Activated CD4-positive, alpha-beta T cell treated with anti-CD3 and anti-CD28 coated beads, Interleukin-2, amount 50 U/mL, for 1 hour (primary cell): ENCODE results near the gene CEP350.
A peak's percentile ranks its signal among the peaks of the same experiment; 100 is the strongest.

Source experiments
- DNase-seq: peaks from one replicate; pipeline ENCODE4 v3.0.0-alpha.2; 2020

Gene CEP350

GRCh38 chr1:179954493-179955286 lies at the start of gene CEP350:
TSS of gene CEP350 (plus strand) at chr1:179954810. CDS start at chr1:179986182, 31,372 bp downstream.
- DNase-seq = peak; percentile 98

GRCh38 chr1:179910934-179911333 lies 43.7 kb upstream of the CEP350 start:
- DNase-seq = no peak

GRCh38 chr1:179911812-179912211 lies 42.8 kb upstream of the CEP350 start:
- DNase-seq = no peak

- no peak for DNase-seq
These were observed 36.8 kb upstream of the CEP350 start for GRCh38 chr1:179917601-179918429.

- no peak for DNase-seq
These were observed 33.1 kb upstream of the CEP350 start for GRCh38 chr1:179921472-179921871.

- no peak for DNase-seq
These were observed 32.4 kb upstream of the CEP350 start for GRCh38 chr1:179921981-179922872.

DNA sequence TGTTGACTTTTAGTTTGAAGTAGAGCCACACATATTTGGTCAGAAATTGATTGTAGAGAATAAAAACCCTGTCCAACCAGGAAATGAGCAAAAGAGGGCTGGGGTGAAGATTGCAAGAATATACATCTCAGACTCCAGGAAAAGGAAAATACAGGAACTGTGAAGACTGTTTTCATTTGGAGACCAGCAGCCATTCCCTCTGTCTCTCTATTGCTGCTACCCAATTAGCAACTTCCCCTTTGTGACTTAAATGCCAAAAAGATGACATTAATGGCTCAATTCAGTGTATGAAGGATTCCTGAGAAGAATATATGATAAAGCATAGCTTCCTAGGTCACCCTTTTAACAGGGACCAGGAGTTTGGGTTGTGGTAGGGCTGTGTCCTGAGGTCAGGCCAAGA lies 31.6 kb upstream of the CEP350 start:
- DNase-seq = no peak

- DNase-seq = no peak
These were observed 30.3 kb upstream of the CEP350 start for GRCh38 chr1:179924268-179924667.

GRCh38 chr1:179925302-179925701 lies 29.3 kb upstream of the CEP350 start:
- no peak for DNase-seq

DNA sequence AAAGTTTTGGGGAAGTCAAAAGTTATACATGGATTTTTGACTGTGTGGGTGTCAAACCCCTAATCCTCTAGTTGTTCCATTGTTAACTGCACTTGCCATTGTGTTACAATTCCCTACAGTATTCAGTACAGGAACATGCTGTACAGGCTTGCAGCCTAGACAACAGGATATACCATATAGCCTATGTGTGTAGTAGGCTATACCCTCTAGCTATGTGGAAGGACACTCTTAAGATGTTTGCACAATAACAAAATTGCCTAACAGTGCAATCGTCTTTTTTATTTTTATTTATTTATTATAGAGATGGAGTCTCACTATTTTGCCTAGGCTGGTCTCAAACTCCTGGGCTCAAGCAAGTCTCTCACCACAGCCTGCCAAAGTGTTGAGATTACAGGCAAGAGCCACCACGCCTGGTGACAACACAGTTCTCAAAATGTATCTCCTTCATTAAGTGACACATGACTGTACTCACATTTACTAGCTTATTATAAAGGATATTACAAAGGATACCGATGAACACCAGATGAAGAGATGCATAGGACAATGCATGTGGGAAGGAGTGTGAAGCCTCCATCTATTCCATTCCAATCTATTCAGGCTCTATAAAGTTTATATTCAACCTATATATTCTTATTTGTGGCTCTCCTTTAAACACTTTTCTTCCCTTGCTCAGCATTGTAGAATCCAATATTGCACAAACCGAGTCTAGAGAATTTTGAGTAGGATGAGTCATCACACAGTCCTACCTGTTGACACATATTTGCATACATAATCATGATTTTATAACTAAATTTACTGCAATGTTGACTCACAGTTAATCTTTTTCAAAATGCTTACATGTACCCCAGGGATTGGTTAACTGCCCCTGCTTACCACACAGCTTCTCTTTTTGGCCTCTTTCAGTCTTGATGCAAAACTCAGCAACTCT lies 28.4 kb upstream of the CEP350 start:
- DNase-seq = no peak

DNA sequence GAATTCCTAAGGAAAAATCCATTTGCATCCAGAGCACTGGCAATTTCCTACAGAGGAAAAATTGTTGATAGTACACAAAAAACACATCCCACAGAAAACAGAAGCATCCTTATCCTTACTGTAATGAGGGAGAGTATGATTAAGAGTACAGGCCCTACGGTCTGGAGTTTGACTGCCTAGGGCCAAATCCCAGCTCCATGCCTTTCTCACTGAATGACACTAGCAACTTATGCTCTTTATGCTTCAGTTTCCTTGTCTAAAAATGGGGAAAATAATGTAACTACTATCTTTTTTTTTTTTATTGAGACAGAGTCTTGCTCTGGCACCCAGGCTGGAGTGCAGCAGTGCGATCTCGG lies 27.8 kb upstream of the CEP350 start:
- no peak for DNase-seq

DNA sequence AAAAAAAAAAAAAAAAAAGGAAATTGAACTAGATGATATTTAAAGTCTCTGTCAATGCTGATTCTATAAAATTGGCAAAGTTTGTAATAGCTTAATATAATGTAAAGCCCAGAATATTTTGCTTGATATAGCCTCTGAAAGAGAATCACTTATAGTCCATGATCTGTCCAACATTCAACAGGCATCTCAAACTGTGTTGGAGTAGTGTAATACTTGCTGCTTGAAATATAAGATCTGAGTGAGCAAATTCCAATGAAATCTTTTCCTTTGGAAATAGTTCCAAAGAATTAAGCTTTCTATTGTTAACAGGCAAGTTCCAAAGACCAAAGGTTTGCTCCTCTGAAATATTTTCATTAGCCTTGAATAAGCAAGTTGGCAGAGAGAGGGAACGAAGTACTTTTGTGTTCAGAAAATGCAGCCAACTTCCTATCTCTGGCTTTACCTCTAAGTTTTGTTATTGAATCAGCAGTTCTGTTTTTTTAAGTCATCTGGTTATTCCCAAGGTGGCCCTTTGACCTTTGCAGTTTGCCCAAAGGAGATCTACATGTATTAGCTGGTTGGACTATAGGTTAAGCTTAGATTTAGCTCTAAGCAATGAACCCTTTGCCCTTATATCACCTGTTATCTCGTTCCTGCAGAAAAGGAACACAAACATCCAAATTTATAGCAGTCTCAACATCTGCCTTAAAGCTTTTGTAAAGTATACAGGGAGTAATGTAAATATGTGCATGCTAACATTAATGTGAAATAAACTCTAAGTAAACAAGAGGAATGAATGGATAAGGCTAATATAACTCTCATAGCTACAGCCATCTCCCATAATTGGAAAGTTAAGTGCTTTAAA lies 24.4 kb upstream of the CEP350 start:
- no peak for DNase-seq

DNA sequence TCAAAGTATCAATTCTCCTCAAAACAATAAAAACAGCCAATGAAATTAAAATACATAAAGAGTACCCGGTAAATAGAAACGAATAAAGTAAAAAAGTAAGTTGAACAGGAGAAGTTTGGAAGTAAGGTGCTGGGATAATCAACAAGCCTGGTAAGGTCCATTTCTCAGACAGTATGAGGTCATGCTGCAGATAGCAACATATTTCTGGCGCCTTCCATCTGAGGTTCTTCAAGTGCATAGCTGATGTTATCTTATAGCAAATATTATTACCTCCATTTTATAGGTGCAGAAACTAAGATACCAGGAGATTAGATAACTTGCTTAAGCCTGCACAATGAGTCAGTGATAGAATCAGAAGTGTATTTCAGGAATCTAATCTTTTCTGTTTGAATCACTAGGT lies 23.7 kb upstream of the CEP350 start:
- no peak for DNase-seq

GRCh38 chr1:179933219-179933618 lies 21.4 kb upstream of the CEP350 start:
- no peak for DNase-seq

DNA sequence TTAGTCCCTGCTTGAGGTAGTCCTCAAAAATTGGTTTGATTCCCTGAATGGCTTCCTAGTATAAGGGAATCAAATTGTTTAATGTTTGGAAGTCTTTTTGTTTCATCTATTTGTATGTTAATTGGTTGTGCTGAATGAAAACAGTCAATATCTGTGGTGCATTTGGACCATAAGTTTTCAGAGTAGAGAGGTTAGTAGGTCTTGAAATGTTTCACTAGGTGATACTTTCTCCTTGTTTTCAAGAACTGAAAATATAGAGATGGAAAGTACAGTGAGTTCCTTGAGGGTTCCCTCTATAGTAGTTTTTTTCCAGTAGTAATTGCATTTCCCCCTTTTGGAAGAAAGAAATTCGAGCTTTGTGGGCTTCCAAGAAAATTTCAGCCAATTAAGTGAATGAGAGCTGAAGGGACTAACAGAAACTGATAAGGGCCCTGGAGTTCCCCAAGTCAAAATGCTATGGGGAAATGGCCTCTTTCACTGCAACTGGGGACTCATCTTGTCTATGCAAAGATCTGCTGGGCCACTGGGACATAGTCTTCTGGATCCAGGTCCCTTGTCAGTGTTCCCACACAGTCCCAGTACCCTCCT lies 18.6 kb upstream of the CEP350 start:
- DNase-seq = no peak

DNA sequence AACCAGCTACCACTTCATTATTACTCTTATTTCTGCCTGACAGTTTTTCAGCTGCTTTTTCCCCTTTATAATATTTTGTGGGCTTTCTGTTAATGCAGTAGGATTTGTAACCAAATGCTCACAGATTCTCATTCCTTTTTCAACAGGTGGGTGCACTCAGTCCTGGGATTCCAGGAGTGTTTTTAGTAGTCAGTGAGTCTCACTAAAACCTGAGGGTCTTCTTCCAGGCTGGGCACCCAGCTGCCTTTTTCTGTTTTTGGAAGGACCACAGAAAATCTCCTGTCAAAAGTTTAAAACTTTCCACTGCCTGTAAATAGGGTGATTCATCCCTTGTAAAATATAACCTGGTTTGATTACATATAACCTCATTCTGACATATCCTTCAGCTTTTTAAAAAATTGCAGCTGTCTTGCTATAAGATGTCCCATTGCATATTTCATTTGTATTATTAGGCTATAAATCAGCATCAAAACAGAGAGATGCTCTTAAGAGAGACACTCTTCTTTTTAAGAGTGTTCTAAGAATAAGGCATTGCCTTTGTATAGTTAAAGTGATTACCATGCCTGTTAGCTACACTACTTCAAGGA lies 16.8 kb upstream of the CEP350 start:
- no peak for DNase-seq

DNA sequence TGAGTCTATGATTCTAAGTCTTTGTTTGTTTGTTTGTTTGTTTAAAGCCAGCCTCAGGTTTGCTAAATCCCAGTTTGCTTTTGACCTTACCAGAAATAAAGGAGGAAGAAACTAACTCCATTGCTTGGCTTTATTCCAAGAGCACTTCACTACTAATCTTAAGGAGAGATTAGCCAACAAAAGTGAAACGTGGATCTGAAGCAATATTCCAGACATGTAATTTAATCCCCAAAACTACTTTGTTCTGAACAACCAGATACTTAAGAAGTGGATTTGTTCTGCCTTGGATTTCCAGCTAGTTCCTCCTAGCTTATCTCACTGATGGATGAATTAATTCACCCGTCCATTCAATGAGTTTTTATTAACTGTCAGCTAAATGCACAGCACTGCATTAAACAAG lies 15.9 kb upstream of the CEP350 start:
- DNase-seq = no peak

DNA sequence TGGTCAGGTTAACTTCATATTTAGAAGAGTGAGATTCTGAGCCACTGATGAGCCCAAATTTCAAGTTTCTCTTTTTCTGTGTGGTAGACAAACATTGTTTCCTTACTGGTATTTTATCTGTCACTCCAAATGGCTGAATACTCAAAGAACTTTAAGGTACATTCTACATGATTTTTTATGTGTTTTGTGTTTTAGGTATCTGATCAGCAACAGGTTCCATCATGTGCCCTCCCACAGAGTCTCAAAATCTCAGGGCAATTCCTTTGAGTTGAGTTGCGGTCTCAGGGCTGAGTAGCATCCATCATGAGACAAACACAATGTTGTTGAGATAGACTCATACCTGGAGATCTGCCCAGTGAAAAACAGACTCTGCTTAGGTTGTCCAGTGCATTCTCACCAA lies 14.7 kb upstream of the CEP350 start:
- DNase-seq = no peak

DNA sequence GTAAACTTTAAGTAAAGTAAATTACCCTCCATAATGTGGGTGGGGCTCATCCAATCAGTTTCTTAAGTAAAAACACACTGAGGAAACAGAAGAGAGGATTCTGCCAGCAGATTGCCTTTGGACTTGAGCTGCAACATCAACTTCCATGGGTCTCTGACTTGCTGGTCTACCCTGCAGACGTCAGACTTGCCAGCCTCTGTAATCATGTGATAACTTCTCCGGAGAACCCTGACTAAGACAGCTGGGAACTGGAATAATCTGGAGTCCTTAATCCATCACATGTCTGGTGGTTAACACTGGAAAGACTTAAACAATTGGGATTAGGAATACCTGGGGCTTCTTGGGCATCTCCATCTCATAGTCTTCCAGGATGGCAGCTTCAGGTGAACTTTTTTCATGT lies 13.2 kb upstream of the CEP350 start:
- no peak for DNase-seq

DNA sequence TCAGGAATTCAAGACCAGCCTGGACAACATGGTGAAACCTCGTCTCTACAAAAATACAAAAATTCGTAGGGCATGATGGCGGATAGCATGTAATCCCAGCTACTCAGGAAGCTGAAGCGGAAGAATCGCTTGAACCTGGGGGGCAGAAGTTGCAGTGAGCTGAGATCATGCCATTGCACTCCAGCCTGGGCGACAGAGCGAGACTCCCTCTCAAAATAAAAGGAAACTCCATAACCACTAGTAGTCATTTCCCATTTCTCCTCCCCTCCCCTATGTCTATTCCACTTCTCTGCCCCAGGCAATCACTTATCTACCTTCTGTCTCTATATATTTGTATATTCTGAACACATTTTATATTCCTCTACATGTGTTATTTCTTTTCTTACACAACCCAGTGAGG lies 4.0 kb upstream of the CEP350 start:
- no peak for DNase-seq
